HEK293 (cell line): ENCODE data around the gene PTBP1.

Experiments
- CTCF ChIA-PET: fragments of 350-600 bp; formaldehyde crosslinking; extraction: SDS; loops from one replicate; lab custom pipeline; 2021; ENCODE audit warnings: antibody characterized with exemption; lab: Yijun Ruan, JAX
- POLR2A ChIA-PET: fragments of 300-600 bp; formaldehyde crosslinking; extraction: SDS; loops from one replicate; lab custom pipeline; 2020; ENCODE audit warnings: antibody characterized with exemption, inconsistent platforms; lab: Yijun Ruan, JAX
- H3K27ac ChIP-seq: fragments of 200-500 bp; sonication (Bioruptor generic); 2 replicates; pipeline ENCODE4 v1.5.1; 2014; ENCODE audit warnings: low read depth, low read length, control low read depth, inconsistent platforms; ENCODE audit errors: extremely low read depth
- H3K36me3 ChIP-seq, 2 experiments: fragments of 200-500 bp in 1 of 2; sonication (Bioruptor generic) in 1 of 2; 1 replicate in 1 of 2; 2 replicates in 1 of 2; pipeline ENCODE4 v1.5.1; 2014 to 2017; ENCODE audit warnings: inconsistent platforms in 2 of 2, low read length in 2 of 2; ENCODE audit not compliant: control insufficient read depth in 2 of 2, insufficient read depth in 1 of 2
- H3K4me1 ChIP-seq: fragments of 200-500 bp; sonication (Bioruptor generic); 2 replicates; pipeline ENCODE4 v1.5.1; 2014; ENCODE audit warnings: mild to moderate bottlenecking, low read length, inconsistent platforms; ENCODE audit not compliant: control insufficient read depth, insufficient read depth
- H3K4me3 ChIP-seq: 2 replicates; pipeline ENCODE4 v1.5.1; 2011; ENCODE audit warnings: low read depth, mild to moderate bottlenecking, control low read depth, low read length, moderate library complexity
- H3K9me3 ChIP-seq: fragments of 200-500 bp; sonication (Bioruptor generic); 2 replicates; pipeline ENCODE4 v1.5.1; 2014; ENCODE audit warnings: low read depth, low read length, inconsistent platforms; ENCODE audit not compliant: control insufficient read depth, insufficient read depth
- CTCF ChIP-seq: fragments of 450-650 bp; formaldehyde crosslinking; IDR thresholded peaks from 2 replicates; pipeline ENCODE4 v1.5.1; 2016; ENCODE audit warnings: missing biosample characterization, missing genetic modification characterization
- EGR2 ChIP-seq: fragments of 450-650 bp; formaldehyde crosslinking; IDR thresholded peaks from 2 replicates; pipeline ENCODE4 v1.5.1; 2016; ENCODE audit warnings: low read depth, missing biosample characterization, missing genetic modification characterization
- KLF17 ChIP-seq: fragments of 450-650 bp; formaldehyde crosslinking; IDR thresholded peaks from 2 replicates; pipeline ENCODE4 v1.5.1; 2016; ENCODE audit warnings: missing biosample characterization, missing genetic modification characterization
- KLF8 ChIP-seq: fragments of 450-650 bp; formaldehyde crosslinking; IDR thresholded peaks from 2 replicates; pipeline ENCODE4 v1.5.1; 2016; ENCODE audit warnings: missing biosample characterization, missing genetic modification characterization
- PRDM10 ChIP-seq: fragments of 450-650 bp; formaldehyde crosslinking; IDR thresholded peaks from 2 replicates; pipeline ENCODE4 v1.5.1; 2016; ENCODE audit warnings: missing biosample characterization, missing genetic modification characterization
- SALL2 ChIP-seq: fragments of 450-650 bp; formaldehyde crosslinking; IDR thresholded peaks from 2 replicates; pipeline ENCODE4 v1.5.0; 2017; ENCODE audit warnings: missing biosample characterization, mild to moderate bottlenecking, missing genetic modification characterization, borderline replicate concordance
- SP2 ChIP-seq: fragments of 450-650 bp; formaldehyde crosslinking; IDR thresholded peaks from 2 replicates; pipeline ENCODE4 v1.5.1; 2016; ENCODE audit warnings: missing biosample characterization, missing genetic modification characterization
- SP3 ChIP-seq: fragments of 450-650 bp; formaldehyde crosslinking; IDR thresholded peaks from 2 replicates; pipeline ENCODE4 v1.5.1; 2016; ENCODE audit warnings: missing biosample characterization, missing genetic modification characterization
- ZBTB8A ChIP-seq: fragments of 450-650 bp; formaldehyde crosslinking; IDR thresholded peaks from 2 replicates; pipeline ENCODE4 v1.5.1; 2016; ENCODE audit warnings: missing biosample characterization, missing genetic modification characterization
- ZFP37 ChIP-seq: fragments of 450-650 bp; formaldehyde crosslinking; IDR thresholded peaks from 2 replicates; pipeline ENCODE4 v1.5.1; 2016; ENCODE audit warnings: missing biosample characterization, missing genetic modification characterization
- ZNF175 ChIP-seq: fragments of 450-650 bp; formaldehyde crosslinking; IDR thresholded peaks from 2 replicates; pipeline ENCODE4 v1.5.1; 2016; ENCODE audit warnings: missing biosample characterization, missing genetic modification characterization
- ZNF530 ChIP-seq: fragments of 450-650 bp; formaldehyde crosslinking; IDR thresholded peaks from 2 replicates; pipeline ENCODE4 v1.5.1; 2016; ENCODE audit warnings: low read depth, missing biosample characterization, missing genetic modification characterization
- ZNF549 ChIP-seq: fragments of 450-650 bp; IDR thresholded peaks from 2 replicates; pipeline ENCODE4 v1.5.1; 2018; ENCODE audit warnings: missing biosample characterization, missing genetic modification characterization, mild to moderate bottlenecking, inconsistent platforms, moderate library complexity
- ZNF596 ChIP-seq: fragments of 450-650 bp; IDR thresholded peaks from 2 replicates; pipeline ENCODE4 v1.5.0; 2018; ENCODE audit warnings: missing biosample characterization, mild to moderate bottlenecking, missing genetic modification characterization, moderate library complexity
- ZSCAN16 ChIP-seq: fragments of 450-650 bp; formaldehyde crosslinking; IDR thresholded peaks from 2 replicates; pipeline ENCODE4 v1.5.1; 2016; ENCODE audit warnings: missing biosample characterization, missing genetic modification characterization
- TF ChIP-seq, protein P1 (sequence below): fragments of 450-650 bp; formaldehyde crosslinking; IDR thresholded peaks from 2 replicates; pipeline ENCODE4 v1.5.1; 2016; ENCODE audit warnings: missing biosample characterization, missing genetic modification characterization
- TF ChIP-seq, protein P2 (sequence below): fragments of 450-650 bp; formaldehyde crosslinking; IDR thresholded peaks from 2 replicates; pipeline ENCODE4 v1.5.1; 2017; ENCODE audit warnings: missing biosample characterization, mild to moderate bottlenecking, missing genetic modification characterization, moderate library complexity

The PTBP1 gene

GRCh38 chr19:800360-801029, 3.2 kb downstream of the PTBP1 start:
- Histone ChIP-seq H3K4me3 (peak overlapping the region; percentile 21), H3K36me3 (peaks cover 0 to 74% of the 10 kb centered on the region in 2 experiments; a peak in 2 of 3 replicates), H3K27ac (peak overlapping the region; percentile 97), H3K4me1 (peaks cover 25% of the 10 kb centered on the region), H3K9me3 (no peaks in the 10 kb centered on the region)
- TF ChIP-seq, protein P1, sequence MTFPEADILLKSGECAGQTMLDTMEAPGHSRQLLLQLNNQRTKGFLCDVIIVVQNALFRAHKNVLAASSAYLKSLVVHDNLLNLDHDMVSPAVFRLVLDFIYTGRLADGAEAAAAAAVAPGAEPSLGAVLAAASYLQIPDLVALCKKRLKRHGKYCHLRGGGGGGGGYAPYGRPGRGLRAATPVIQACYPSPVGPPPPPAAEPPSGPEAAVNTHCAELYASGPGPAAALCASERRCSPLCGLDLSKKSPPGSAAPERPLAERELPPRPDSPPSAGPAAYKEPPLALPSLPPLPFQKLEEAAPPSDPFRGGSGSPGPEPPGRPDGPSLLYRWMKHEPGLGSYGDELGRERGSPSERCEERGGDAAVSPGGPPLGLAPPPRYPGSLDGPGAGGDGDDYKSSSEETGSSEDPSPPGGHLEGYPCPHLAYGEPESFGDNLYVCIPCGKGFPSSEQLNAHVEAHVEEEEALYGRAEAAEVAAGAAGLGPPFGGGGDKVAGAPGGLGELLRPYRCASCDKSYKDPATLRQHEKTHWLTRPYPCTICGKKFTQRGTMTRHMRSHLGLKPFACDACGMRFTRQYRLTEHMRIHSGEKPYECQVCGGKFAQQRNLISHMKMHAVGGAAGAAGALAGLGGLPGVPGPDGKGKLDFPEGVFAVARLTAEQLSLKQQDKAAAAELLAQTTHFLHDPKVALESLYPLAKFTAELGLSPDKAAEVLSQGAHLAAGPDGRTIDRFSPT (tag by site-specific recombination), result 0 out of 2 replicates have a peak, but pooled peaks have one; percentile 10
- TF ChIP-seq SP3 (tag by site-specific recombination) (no peak), ZBTB8A (tag by site-specific recombination) (0 out of 2 replicates have a peak, but pooled peaks have one; percentile 29), ZFP37 (tag by site-specific recombination) (no peak), SALL2 (tag by site-specific recombination) (no peak), ZSCAN16 (tag by site-specific recombination) (no peak), SP2 (no peak), KLF17 (tag by site-specific recombination) (no peak), KLF8 (no peak), ZNF549 (tag by site-specific recombination) (no peak), ZNF596 (tag by site-specific recombination) (no peak), ZNF175 (tag by site-specific recombination) (no peak), EGR2 (tag by site-specific recombination) (no peak), ZNF530 (tag by site-specific recombination) (no peak), CTCF (no peak), PRDM10 (peak; percentile 66)
- TF ChIP-seq, protein P2, sequence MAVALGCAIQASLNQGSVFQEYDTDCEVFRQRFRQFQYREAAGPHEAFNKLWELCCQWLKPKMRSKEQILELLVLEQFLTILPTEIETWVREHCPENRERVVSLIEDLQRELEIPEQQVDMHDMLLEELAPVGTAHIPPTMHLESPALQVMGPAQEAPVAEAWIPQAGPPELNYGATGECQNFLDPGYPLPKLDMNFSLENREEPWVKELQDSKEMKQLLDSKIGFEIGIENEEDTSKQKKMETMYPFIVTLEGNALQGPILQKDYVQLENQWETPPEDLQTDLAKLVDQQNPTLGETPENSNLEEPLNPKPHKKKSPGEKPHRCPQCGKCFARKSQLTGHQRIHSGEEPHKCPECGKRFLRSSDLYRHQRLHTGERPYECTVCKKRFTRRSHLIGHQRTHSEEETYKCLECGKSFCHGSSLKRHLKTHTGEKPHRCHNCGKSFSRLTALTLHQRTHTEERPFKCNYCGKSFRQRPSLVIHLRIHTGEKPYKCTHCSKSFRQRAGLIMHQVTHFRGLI (tag by site-specific recombination), result peak; percentile 50; the same call in 1 of the 2 replicates
- ChIA-PET CTCF (interaction anchor here (0.9 to 1.0 kb wide), 2 partner anchors 30 to 31 kb away, joined by 4 to 6 read pairs; no protein-coding TSS in a partner anchor), POLR2A (interaction anchor here (0.9 to 1.7 kb wide), 5 partner anchors 9 to 26 kb away, joined by 3 to 5 read pairs (median 4); no protein-coding TSS in a partner anchor)
